HG03066 (cell line): ENCODE results near the gene PMIS2.
"Not testable (repeated sequence)": the region's sequence is repeated elsewhere in the genome, so short reads cannot be mapped to it uniquely, and the experiment has no call there.

Experiments used
- ATAC-seq: cut with Tn5 transposase; IDR thresholded peaks from one replicate; pipeline ENCODE4 v1.9.1; 2021; ENCODE audit warnings: low read depth; ENCODE audit not compliant: unreplicated experiment

PMIS2 gene

GRCh38 chr19:35587321-35587720 is 1.3 kb downstream of the PMIS2 start:
- no peak for ATAC-seq

GRCh38 chr19:35590875-35591274 is 4.9 kb downstream of the PMIS2 start:
- ATAC-seq, result no peak

- no peak for ATAC-seq
Measured at GRCh38 chr19:35592226-35592625, 6.3 kb downstream of the PMIS2 start.

- ATAC-seq, result not testable (repeated sequence)
Measured at GRCh38 chr19:35595026-35595425, 9.1 kb downstream of the PMIS2 start.

GRCh38 chr19:35595928-35596327 is 10.0 kb downstream of the PMIS2 start:
- ATAC-seq, result no peak

GRCh38 chr19:35596366-35596999 is 10.5 kb downstream of the PMIS2 start:
- ATAC-seq, result no peak

- no peak for ATAC-seq
Measured at GRCh38 chr19:35601971-35602370, 16.0 kb downstream of the PMIS2 start.

- ATAC-seq, result not testable (repeated sequence)
Measured at GRCh38 chr19:35604436-35604835, 18.5 kb downstream of the PMIS2 start.

- ATAC-seq, result not testable (repeated sequence)
Measured at GRCh38 chr19:35607170-35607569, 21.2 kb downstream of the PMIS2 start.

GRCh38 chr19:35607661-35608060 is 21.7 kb downstream of the PMIS2 start:
- no peak for ATAC-seq

- no peak for ATAC-seq
Measured at GRCh38 chr19:35608251-35608650, 22.3 kb downstream of the PMIS2 start.

- no peak for ATAC-seq
Measured at GRCh38 chr19:35609851-35610353, 23.9 kb downstream of the PMIS2 start.

GRCh38 chr19:35612224-35612558 is 26.2 kb downstream of the PMIS2 start:
- no peak for ATAC-seq

GRCh38 chr19:35612559-35613321 is 26.8 kb downstream of the PMIS2 start, which contains the start of gene HAUS5:
Gene HAUS5 (plus strand): TSS chr19:35612735. CDS start chr19:35612795, 60 bp downstream.
- peak; percentile 88 for ATAC-seq

- ATAC-seq, result no peak
Measured at GRCh38 chr19:35613574-35613973, 27.6 kb downstream of the PMIS2 start.

- ATAC-seq, result no peak
Measured at GRCh38 chr19:35615036-35615435, 29.1 kb downstream of the PMIS2 start.

GRCh38 chr19:35618857-35619256 is 32.9 kb downstream of the PMIS2 start:
- ATAC-seq, result no peak

GRCh38 chr19:35619290-35619923 is 33.4 kb downstream of the PMIS2 start:
- ATAC-seq, result no peak

GRCh38 chr19:35620001-35620400 is 34.0 kb downstream of the PMIS2 start:
- ATAC-seq, result no peak

- ATAC-seq, result no peak
Measured at GRCh38 chr19:35621708-35622107, 35.7 kb downstream of the PMIS2 start.

- ATAC-seq, result no peak
Measured at GRCh38 chr19:35622750-35623149, 36.8 kb downstream of the PMIS2 start.
